NCI-H345 treated with DMSO at 0.1 percent for 48 hours (cell line): Measurements from ENCODE around the gene SLCO2B1.

ENCODE experiments used
- DNase-seq: peaks from one replicate; lab custom pipeline; 2025; ENCODE audit not compliant: unreplicated experiment; lab: John Stamatoyannopoulos, UW

The SLCO2B1 gene

GRCh38 chr11:75145196-75145971, 5.5 kb upstream of the SLCO2B1 start:
- DNase-seq, result no peak

- no peak for DNase-seq
Measured at GRCh38 chr11:75145972-75146519, 4.9 kb upstream of the SLCO2B1 start.

- no peak for DNase-seq
Measured at GRCh38 chr11:75146711-75147110, 4.2 kb upstream of the SLCO2B1 start.

DNA sequence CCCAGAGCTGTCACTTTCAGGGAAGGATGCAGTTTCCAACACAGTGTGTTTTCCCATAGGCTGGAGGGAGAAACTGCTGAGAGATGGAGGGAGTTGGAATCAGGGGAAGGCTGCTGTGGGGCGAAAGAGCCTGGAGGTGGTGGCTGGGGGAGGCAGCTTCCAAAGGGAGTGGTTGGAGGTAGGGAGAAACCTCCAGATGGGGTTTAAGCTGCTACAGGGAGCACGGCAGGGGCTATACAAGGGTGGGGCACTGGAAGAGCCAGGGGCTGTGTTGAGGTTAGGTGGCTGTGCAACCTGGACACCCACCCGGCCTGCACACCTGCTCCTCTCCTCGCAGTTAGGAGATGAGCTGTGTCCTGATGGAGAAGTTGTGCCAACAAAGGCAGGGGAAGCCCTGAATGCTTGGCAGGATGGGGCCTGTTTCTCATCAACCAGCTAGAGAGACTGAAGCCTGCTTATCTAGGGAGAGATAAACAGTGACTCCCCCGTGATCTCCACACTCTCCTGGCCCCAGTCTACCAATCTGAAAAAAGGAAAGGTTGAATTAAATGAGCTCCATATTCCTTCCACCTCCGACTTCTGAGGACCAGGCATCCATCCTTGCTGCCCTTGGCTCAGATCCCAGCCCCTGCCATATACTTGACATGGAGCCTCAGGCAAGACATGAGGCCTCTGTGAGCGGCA, 3.6 kb upstream of the SLCO2B1 start:
- peak; percentile 36 for DNase-seq

DNA sequence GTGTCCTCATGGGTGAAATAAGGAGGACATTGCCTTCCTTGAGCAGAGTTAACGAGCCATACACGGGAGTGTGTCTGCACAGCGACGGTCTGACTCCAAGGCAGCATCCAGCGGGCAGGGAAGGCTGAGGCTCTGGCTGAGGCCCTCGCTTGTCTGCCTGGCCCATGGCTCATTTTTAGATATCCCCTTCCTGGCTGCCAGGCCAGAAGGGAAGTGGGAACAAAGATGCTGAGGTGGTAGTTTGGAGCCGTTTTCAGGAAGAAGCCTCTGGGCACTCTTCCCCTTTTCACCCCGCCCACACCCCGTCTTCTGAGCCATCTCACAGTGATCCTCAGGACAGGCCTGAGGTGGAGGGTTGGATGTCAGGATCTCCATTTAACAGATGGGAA, 3.0 kb upstream of the SLCO2B1 start:
- DNase-seq, result no peak

GRCh38 chr11:75148436-75148983, 2.4 kb upstream of the SLCO2B1 start:
- DNase-seq, result no peak

- no peak for DNase-seq
Measured at GRCh38 chr11:75149766-75150465, 991 bp upstream of the SLCO2B1 start.

GRCh38 chr11:75151346-75152047, 590 bp downstream of the SLCO2B1 start:
- DNase-seq, result peak; percentile 33

GRCh38 chr11:75152090-75152489, 1.2 kb downstream of the SLCO2B1 start:
- no peak for DNase-seq

DNA sequence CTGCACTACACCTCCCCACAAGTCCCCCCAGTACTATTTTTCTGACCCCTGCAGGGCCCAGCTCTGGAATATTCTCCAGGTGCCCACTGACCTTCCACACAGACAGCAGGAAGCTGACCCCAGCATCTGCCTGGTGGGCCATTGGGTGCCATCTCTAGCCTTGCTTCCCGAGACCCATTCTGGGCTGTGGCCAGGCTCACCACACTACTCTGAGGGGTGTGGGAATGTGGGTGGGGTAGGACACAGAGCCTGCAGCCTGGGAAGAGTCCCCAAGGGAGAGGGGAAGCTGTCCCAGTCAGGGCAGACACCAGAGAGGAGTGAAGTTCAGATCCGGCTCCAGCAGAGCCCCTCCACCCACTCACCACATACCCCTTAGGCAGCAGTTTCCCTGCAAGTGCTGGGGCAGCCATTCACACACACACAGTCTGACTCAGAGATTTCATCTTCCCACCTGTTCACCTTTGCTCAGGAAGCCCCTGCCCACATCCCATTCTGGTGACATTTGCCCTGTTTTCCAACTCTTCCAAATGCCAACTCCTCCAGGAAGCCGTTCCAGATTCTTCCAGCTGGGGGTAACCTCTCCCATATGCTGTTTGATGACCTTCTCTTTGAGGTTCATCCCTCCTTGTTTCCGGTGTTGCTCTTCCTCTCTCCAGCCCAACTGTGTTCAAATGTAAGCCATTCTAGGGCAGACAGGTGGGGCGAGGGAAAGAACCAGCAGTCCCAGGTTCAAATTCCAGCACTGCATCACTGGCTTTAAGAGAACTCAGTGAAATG, 1.9 kb downstream of the SLCO2B1 start:
- DNase-seq, result no peak

GRCh38 chr11:75154646-75155569, 4.0 kb downstream of the SLCO2B1 start:
- no peak for DNase-seq

DNA sequence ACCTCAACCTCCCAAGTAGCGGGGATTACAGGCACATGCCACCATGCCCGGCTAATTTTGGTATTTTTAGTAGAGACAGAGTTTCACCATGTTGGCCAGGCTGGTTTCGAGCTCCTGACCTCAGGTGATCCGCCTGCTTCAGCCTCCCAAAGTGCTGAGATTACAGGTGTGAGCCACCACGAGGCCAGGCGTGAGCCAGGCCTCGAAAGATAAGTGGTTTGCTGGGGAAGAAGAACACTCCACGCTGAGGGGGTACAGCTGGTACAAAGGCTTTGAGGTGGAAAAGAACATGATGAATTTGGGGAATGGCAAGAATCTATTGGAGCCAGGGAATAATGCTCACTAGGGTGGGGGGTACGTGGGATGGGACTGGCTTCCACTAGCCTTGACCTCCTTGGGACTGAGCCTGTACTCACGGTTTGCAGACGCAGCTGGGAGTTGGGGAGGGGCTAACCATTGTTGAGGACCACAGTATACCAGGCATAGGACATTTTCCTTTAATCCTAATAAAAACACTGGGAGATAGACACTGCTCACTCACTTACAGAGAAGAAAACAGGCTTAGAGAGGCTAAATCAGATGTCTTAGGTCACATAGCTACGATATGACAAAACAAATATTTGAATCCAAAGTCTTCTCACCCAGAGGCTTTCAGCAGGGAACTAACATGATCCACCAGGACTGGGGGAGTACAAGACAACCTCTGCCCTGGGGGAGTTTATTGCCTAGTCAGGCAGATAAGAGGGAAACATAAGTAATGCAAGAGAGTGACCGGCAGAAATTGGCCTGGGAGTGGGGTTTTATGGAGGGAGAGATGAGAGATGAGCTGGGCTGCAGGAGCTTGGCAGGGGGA, 4.9 kb downstream of the SLCO2B1 start:
- no peak for DNase-seq

DNA sequence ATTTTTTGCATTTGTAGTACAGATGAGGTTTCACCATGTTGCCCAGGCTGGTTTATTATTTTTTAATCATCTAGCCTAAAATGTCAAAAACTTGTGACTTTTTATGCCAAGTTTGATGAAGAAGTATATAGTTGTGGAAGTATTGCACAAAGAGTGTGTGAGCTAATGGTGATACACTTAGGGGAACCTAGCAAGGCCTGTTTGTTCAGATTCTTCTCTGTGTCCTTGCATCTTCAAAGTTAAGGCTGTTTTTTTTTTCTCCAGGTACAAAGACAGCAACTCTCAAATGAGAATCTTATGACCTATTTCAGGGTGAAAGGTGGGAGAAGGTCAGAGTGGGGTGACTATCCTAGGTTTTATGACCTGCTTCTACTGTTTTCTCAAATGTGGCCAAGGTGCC, 7.3 kb downstream of the SLCO2B1 start:
- DNase-seq, result no peak

DNA sequence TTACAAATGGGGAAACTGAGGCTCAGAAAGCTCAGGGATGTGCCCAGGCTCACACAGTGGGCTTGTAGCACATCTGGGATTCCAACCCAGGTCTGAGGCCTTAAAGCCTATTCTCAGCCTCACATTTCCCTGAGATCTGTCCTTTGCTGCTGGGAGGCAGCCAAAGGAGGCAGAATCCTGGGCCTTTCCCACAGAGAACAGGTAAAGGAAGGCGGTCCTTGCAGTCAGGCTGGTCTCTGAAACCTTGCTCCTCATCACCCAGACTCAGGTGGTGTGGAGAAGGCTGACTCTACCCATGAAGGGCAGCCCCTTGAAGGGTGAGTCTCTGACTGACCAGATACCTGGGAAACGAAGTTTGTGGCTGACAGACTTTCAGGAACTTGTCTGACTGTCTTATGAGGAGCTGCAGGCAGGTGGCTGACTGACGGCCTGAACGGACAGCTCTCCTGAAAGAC, 7.8 kb downstream of the SLCO2B1 start:
- DNase-seq, result no peak

GRCh38 chr11:75159151-75159953, 8.4 kb downstream of the SLCO2B1 start:
- no peak for DNase-seq

DNA sequence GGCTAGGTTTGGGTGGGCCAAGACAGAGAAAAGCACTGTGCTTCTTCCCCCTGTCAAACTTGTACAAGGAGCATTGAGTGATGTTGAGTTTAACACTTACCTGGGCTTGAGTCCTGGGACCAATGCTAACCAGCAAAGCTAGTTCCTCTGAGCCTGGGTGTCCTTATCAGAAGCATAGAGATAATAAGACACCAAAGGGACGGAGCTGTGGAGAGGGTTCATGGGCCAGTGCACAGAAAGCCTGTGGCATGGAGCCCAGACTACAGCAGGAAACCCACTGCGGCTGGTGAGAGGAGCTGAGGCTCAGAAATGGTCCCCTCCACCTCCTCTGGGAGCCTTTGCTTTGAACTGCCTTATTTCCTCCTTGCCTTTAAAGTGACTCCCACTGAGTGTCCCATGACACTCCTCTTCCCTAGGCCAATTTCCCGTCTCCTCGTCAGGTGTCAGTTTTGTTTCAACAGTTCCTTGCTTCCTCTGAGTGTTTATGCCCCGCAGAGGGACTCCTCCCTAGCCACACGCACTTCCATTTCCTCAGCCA, 9.4 kb downstream of the SLCO2B1 start:
- DNase-seq, result no peak

DNA sequence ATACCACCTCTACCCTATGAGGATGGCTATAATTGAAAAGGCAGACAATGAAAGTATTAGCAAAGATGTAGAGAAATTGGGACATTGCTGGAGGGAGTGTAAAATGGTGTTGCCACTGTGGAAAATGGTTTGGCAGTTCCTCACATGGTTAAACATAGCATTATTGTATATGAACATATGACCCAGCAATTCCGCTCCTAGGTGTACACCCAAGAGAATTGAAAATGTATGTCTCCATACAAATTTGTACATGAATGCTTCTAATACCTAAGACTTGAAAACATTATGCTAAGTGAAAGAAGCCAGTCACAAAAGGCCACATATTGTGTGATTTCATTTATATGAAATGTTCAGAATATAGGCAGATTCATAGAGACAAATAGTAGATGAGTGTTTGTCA, 10.0 kb downstream of the SLCO2B1 start:
- no peak for DNase-seq
